Astrocyte of the spinal cord (primary cell): ENCODE measurements around the gene ZNF526.
A peak's percentile ranks its signal among the peaks of the same experiment; 100 is the strongest.

Source experiments
- DNase-seq: peaks from one replicate; pipeline ENCODE4 v3.0.0; 2011; ENCODE audit warnings: low read depth, low spot score
- H3K4me3 ChIP-seq: 2 replicates; pipeline ENCODE4 v1.5.1; 2011; ENCODE audit warnings: low read depth, mild to moderate bottlenecking, low read length, moderate library complexity
- CTCF ChIP-seq: IDR thresholded peaks from 2 replicates; pipeline ENCODE4 v1.5.1; 2012; ENCODE audit warnings: low read depth, mild to moderate bottlenecking, low read length, inconsistent platforms
- in situ Hi-C: cut with HindIII; loops from 2 replicates; pipeline ENCODE4 v1.10.0; 2017; ENCODE audit warnings: low sequenced_read_pairs

The ZNF526 gene

DNA sequence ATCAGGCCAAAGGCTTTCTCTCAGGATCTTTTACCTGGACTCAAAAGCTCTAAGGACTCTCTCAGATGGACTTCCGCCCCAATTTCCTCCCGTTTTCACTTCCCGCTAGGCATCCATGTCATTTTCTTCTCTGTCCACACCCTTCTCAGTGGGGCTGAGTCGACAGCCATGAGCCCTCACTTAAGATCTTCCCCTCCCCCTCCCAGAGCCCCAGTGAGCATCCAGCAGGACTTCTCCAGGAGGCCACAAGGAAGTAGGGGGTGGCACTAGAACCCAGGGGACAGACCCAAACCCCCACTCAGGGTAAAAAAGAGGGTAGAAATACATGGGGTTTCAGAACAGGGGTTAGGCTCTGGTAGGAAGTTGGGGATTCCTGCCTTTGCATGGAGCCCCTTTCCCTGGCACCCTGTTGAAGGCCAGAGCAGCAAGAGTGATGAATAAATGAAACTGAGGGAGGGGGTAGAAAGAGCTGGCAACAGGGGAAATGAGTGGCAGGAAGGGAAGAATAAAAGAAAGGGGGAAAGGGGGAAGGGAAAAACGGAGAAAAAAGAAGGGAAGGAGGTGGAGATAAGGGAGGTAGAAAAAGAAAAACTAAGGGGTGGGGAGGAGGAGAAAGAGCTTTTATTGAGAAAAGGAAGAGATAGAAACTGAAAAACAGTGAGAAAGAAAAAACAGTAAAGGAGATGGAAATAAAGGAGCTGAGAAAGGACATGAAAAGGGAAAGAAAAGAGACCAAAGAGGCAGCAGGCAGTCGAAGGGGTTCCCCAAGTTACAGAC, 45.0 kb upstream of the ZNF526 start:
- TF ChIP-seq CTCF: no peak
- DNase-seq: no peak
- in situ Hi-C loops: no loop called here
- H3K4me3 ChIP-seq: no peak overlapping the region

GRCh38 chr19:42175952-42176648, 44.0 kb upstream of the ZNF526 start:
- in situ Hi-C loops: no loop called here
- TF ChIP-seq CTCF: no peak
- peak; percentile 23 for DNase-seq
- H3K4me3 ChIP-seq: peak overlapping the region; percentile 41

GRCh38 chr19:42176649-42176989, 43.5 kb upstream of the ZNF526 start:
- peak overlapping the region; percentile 41 for H3K4me3 ChIP-seq
- DNase-seq: no peak
- TF ChIP-seq CTCF: no peak
- in situ Hi-C loops: no loop called here

GRCh38 chr19:42176990-42177685, 43.0 kb upstream of the ZNF526 start:
- H3K4me3 ChIP-seq: peak overlapping the region; percentile 41
- in situ Hi-C loops: no loop called here
- peak; percentile 43 for TF ChIP-seq CTCF
- peak; percentile 72 for DNase-seq

DNA sequence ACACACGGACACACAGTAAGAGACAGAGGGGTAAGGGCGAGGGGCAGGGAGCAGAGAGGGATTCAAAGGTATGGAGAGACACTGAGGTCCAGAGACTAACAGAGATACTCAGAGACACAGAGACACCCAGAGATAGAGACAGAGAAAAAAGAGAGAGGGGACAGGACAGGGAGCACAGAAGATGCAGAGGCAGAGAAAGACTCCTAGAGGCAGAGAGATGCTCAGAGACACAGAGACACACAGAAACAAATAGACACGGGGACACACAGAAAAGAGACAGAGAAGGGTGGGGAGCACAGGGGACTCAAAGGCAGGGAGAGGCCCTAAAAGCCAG, 42.5 kb upstream of the ZNF526 start:
- TF ChIP-seq CTCF: no peak
- no peak overlapping the region for H3K4me3 ChIP-seq
- DNase-seq: no peak
- in situ Hi-C loops: no loop called here

DNA sequence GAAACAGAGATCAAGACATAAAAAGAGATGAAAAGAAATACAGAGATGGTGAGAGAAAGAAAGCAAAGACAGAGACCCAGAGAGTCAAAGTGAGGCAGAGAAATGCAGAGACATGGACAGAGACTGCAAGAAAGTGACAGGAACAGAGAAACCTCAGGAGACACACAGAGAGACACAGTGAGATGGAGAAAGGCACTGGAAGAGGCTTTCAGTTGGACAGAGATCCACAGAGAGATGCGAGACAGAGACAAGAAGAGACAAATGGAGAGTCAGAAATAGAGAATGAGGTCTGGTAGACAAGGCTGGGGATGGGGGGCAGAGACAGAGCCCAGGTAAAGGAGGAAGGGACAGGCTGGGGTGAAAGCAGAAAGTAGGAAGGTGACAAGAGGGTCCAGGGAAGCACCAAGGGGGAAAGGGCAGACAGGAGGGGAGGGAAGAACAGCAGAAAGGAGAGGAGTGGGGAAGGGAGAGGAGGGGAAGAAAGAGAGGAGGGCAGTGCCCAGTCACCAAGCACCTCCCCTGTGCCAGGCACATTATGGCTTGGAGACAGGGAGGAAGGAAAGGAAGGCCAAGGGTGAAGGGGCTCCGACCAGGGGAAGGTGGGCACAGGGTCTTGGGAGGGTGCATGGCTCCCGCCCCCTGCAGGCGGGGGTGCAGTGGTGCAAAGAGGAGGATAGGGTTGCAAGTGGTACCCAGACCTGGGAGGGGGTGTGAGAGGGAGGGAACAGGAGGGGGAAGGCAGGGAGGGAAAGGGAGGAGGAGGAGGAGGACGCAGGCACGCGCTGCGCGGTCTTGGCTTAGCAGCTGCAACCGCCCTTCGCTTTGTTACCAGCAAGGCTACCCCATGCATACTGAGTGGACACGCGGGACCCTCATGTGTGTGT, 41.1 kb upstream of the ZNF526 start:
- no peak for DNase-seq
- peak; percentile 47 for TF ChIP-seq CTCF
- in situ Hi-C loops: no loop called here
- no peak overlapping the region for H3K4me3 ChIP-seq
